ENCODE measurements around the gene SERPINB8. TPM values are rescaled to one million over a fixed set of nuclear protein-coding genes. Genes with fewer than 3 reads are reported as not detected.
A peak's percentile ranks its signal among the peaks of the same experiment; 100 is the strongest.

Gene SERPINB8
- total and polyA plus RNA-seq, 8 donors, result 1.2 to 15.3 (median 8.5) TPM

DNA sequence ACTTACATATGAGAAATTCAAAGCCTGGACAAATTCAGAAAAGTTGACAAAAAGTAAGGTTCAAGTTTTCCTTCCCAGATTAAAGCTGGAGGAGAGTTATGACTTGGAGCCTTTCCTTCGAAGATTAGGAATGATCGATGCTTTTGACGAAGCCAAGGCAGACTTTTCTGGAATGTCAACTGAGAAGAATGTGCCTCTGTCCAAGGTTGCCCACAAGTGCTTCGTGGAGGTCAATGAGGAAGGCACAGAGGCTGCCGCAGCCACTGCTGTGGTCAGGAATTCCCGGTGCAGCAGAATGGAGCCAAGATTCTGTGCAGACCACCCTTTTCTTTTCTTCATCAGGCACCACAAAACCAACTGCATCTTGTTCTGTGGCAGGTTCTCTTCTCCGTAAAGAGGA is 17.0 kb downstream of the SERPINB8 start:
- Histone ChIP-seq H3K4me3 (no peak overlapping the region), H3K27ac (no peak overlapping the region), H3K27me3 (no peaks in the 10 kb centered on the region), H3K4me1 (no peaks in the 10 kb centered on the region), H3K36me3 (peaks cover 16 to 63% (median 52%) of the 10 kb centered on the region in 4 donors), H3K9me3 (no peaks in the 10 kb centered on the region)
- no peak for DNase-seq
- intact Hi-C loops (cut with DNase I; ENCODE audit: low total_unique reads), result no loop called here
- WGBS, 5 donors, result 80 to 88% (median 82%) methylated on average over 7 of the region's 7 CpGs
- TF ChIP-seq, protein P1, sequence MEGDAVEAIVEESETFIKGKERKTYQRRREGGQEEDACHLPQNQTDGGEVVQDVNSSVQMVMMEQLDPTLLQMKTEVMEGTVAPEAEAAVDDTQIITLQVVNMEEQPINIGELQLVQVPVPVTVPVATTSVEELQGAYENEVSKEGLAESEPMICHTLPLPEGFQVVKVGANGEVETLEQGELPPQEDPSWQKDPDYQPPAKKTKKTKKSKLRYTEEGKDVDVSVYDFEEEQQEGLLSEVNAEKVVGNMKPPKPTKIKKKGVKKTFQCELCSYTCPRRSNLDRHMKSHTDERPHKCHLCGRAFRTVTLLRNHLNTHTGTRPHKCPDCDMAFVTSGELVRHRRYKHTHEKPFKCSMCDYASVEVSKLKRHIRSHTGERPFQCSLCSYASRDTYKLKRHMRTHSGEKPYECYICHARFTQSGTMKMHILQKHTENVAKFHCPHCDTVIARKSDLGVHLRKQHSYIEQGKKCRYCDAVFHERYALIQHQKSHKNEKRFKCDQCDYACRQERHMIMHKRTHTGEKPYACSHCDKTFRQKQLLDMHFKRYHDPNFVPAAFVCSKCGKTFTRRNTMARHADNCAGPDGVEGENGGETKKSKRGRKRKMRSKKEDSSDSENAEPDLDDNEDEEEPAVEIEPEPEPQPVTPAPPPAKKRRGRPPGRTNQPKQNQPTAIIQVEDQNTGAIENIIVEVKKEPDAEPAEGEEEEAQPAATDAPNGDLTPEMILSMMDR (IDR thresholded peaks at IDR 0.05), result no peak
- TF ChIP-seq EP300 (IDR thresholded peaks at IDR 0.05), result no peak
- TF ChIP-seq POLR2AphosphoS5 (IDR thresholded peaks at IDR 0.05), result no peak

DNA sequence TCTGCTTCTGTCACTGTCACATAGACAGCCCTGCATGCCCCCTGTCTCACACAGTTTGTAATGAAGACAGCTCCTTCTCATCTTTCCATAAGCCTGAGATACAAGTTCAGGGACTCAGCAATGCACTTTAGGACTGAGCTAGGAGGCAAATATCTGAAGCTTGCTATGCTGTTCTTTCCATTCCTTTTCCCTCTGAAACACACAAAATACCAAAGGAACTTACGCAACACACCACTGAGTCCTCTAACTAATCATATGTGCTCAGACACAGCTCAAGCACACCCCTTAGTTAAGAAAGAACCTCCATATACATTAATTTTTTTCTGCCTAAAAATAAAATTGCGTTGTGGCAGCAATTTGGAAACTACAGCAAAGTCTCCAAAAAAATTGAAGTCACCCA is 17.9 kb downstream of the SERPINB8 start:
- no peaks in the 10 kb centered on the region for H3K9me3 ChIP-seq
- intact Hi-C loops (cut with DNase I; ENCODE audit: low total_unique reads), result no loop called here
- TF ChIP-seq EP300 (IDR thresholded peaks at IDR 0.05), result no peak
- no peak for TF ChIP-seq POLR2AphosphoS5 (IDR thresholded peaks at IDR 0.05)
- TF ChIP-seq, protein P1 (IDR thresholded peaks at IDR 0.05), result no peak
- no peak for TF ChIP-seq POLR2A (IDR thresholded peaks at IDR 0.05)
- H3K27me3 ChIP-seq, result no peaks in the 10 kb centered on the region
- peaks cover 8 to 54% (median 43%) of the 10 kb centered on the region in 4 donors for H3K36me3 ChIP-seq
- no peak overlapping the region for H3K4me3 ChIP-seq
- WGBS, 5 donors, result 67 to 88% (median 85%) methylated on average over 2 of the region's 2 CpGs
- H3K27ac ChIP-seq, result no peak overlapping the region
- no peaks in the 10 kb centered on the region for H3K4me1 ChIP-seq
- DNase-seq, result no peak

DNA sequence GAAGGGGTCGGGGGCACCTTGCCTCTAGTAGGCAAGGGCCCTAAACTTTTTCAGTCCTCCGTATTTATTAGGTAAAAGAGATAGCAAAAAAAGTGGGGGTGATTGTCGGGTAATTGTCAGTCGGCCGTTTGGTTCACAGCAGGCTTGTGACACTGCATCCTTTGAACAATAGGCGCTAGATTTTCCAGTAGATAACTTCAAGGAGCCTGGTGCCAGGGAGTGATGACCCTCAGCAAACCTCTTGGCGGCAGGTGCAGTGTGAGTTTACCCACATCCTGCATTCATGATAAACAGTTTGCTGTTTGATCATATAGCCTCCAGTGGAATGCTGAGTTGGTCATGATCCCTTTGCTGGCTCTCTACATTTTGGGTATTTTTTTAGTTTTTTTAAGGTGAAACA is 22.9 kb downstream of the SERPINB8 start:
- Histone ChIP-seq H3K27ac (no peak overlapping the region), H3K4me1 (no peaks in the 10 kb centered on the region), H3K36me3 (peaks cover 0 to 9% (median 5%) of the 10 kb centered on the region in 4 donors), H3K4me3 (no peak overlapping the region), H3K27me3 (no peaks in the 10 kb centered on the region), H3K9me3 (peaks cover 0 to 16% (median 8%) of the 10 kb centered on the region in 4 donors)
- intact Hi-C loops (cut with DNase I; ENCODE audit: low total_unique reads), result no loop called here
- WGBS, 5 donors, result 72 to 78% (median 73%) methylated on average over 7 of the region's 7 CpGs
- DNase-seq, result no peak
- TF ChIP-seq POLR2A (IDR thresholded peaks at IDR 0.05) (no peak), POLR2AphosphoS5 (IDR thresholded peaks at IDR 0.05) (no peak), EP300 (IDR thresholded peaks at IDR 0.05) (no peak)
- TF ChIP-seq, protein P1 (IDR thresholded peaks at IDR 0.05), result no peak

DNA sequence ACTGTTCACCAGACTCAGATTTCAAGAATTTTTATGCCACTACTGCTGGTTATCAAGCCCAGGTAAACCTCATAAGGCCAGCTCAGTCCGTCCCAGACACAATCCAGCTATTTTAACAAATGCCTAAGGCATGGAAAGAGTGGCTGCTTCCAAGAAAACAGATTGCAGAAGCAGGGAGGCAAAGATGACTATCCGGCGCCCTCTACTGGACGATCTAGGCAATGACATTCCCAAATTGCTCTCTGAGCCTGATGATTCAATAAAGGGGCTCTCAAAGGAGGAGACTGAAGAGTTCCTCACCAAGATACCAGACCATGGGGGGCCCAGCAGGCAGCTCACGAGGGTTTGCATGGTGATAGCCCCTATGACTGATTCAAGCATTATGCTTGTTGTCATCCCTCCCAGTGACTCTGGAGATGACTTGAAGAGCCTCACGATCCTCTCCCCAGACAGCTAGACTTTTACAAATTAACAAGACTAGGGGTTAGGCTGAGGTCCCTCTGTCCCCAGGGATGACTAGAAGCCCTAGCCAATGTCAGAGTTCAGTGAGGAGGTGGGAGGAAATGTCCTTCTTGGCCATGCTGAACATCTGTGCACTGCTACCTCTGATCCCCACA is 25.0 kb downstream of the SERPINB8 start:
- Histone ChIP-seq H3K9me3 (peaks cover 0 to 16% (median 8%) of the 10 kb centered on the region in 4 donors), H3K4me1 (no peaks in the 10 kb centered on the region), H3K27ac (no peak overlapping the region), H3K27me3 (no peaks in the 10 kb centered on the region), H3K4me3 (no peak overlapping the region), H3K36me3 (no peaks in the 10 kb centered on the region)
- TF ChIP-seq EP300 (IDR thresholded peaks at IDR 0.05) (no peak), POLR2A (IDR thresholded peaks at IDR 0.05) (no peak), POLR2AphosphoS5 (IDR thresholded peaks at IDR 0.05) (no peak)
- TF ChIP-seq, protein P1 (IDR thresholded peaks at IDR 0.05), result peak in 5 of 7 experiments; percentile 63 to 85 (median 82)
- 16 to 21% (median 18%) methylated on average over 6 of the region's 6 CpGs for WGBS, 5 donors
- intact Hi-C loops (cut with DNase I; ENCODE audit: low total_unique reads), result no loop called here
- peak; percentile 55 to 69 for DNase-seq
